Right cardiac atrium (tissue), 5 donors: ENCODE measurements around the gene PTPRG. TPM values are rescaled to one million over a fixed set of nuclear protein-coding genes. Genes with fewer than 3 reads are reported as not detected.
"Not testable (repeated sequence)": the region's sequence is repeated elsewhere in the genome, so short reads cannot be mapped to it uniquely, and the experiment has no call there.

Experiments
- ATAC-seq, 2 donors: fragments of 200-7000 bp; cut with Tn5 transposase; one replicate each; pipeline versions ENCODE4 v1.8.0 to v1.9.1; 2020; ENCODE audit warnings: moderate library complexity in 2 of 2, mild to moderate bottlenecking in 1 of 2
- DNase-seq, 3 donors: peaks; one replicate each; pipeline ENCODE4 v3.0.0-alpha.2; 2020
- H3K27ac ChIP-seq: one replicate; pipeline ENCODE4 v1.5.1; 2013; ENCODE audit warnings: mild to moderate bottlenecking, low read length, control low read depth, moderate library complexity
- H3K27me3 ChIP-seq: one replicate; pipeline ENCODE4 v1.6.1; 2013; ENCODE audit not compliant: control insufficient read depth, insufficient read depth
- H3K4me1 ChIP-seq: one replicate; pipeline ENCODE4 v1.6.1; 2013; ENCODE audit warnings: low read length; ENCODE audit not compliant: control insufficient read depth, insufficient read depth
- H3K4me3 ChIP-seq: one replicate; pipeline ENCODE4 v1.5.1; 2013; ENCODE audit warnings: low read length, control low read depth
- H3K9me3 ChIP-seq: one replicate; pipeline ENCODE4 v1.6.1; 2013; ENCODE audit warnings: low read length; ENCODE audit not compliant: control insufficient read depth
- WGBS: extraction: QIAGEN DNeasy Blood & Tissue Kit; methylation state at CpG from one replicate; pipeline ENCODE4 v1.1.7; 2013; 5-methylcytosine and 5-hydroxymethylcytosine counted together
- intact Hi-C, 4 donors: fragments of 100-400 bp; cut with DNase I; formaldehyde crosslinking; loops; one replicate each; pipeline versions ENCODE4 v1.11.0 to v1.14.0; 2022 to 2023
- polyA plus RNA-seq: library from polyadenylated mRNA; stranded (reverse); fragments of 200-250 nt; gene quantifications from one replicate; pipeline ENCODE4 v1.2.3, GENCODE V29; 2013
- total RNA-seq, 4 donors: library from RNA; stranded (reverse); fragmentation: NEBNext Ultra II Directional; extraction: Animal tissue kit (Norgen Biotek cat#: 25700); gene quantifications; one replicate each; pipeline ENCODE4 v1.2.1, GENCODE V29; 2021
- donor health status: healthy with polysubstance abuse.
- donor health status: DM: no; HTN: yes; CAD: no.
- donor health status: DM: no; HTN: no; CAD: no.
- donor health status: DM: no; HTN: yes; CAD: no; lungs with severe emphysema.
- donor health status: DM: yes; HTN: yes; CAD: no.

The PTPRG gene
- total and polyA plus RNA-seq, 5 donors: 8.6 to 50.7 (median 32.3) TPM

DNA sequence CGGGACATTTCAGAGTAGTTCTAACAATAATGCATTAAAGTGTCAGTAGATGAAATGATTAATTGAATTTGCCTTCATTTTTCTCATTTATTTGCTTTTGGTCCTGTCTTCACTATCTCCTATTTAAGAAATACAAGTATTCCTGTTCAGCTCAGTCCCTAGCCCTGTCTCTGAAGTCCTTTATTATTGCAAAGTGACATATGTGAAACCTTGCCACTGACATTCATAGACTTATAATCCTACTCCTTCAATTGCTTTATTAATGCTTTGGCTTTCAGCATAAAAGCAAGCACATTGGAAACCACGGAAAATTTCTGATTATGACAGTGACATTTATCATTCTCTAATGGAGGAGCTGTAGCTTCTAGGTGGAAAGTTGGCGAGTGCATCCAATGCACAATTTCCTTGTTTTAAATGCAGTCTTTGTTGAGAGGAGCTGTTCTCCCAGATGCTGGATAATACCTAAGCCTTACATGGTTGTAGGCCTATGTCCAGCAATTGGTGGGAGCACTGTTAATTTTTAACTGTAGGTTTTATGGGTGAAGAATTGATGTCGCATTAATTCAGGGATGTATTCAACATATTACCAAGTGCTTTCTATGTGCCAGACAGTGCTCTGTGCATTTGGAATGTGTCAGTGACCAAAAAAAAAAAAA lies 474.2 kb downstream of the PTPRG start:
- Histone ChIP-seq H3K27me3 (no peaks in the 10 kb centered on the region), H3K4me1 (peaks cover 2% of the 10 kb centered on the region), H3K27ac (no peak overlapping the region), H3K4me3 (no peak overlapping the region), H3K9me3 (no peaks in the 10 kb centered on the region)
- 93% methylated on average over 4 of the region's 4 CpGs for WGBS
- ATAC-seq (no peak), DNase-seq (no peak)
- intact Hi-C loops: no loop called here

DNA sequence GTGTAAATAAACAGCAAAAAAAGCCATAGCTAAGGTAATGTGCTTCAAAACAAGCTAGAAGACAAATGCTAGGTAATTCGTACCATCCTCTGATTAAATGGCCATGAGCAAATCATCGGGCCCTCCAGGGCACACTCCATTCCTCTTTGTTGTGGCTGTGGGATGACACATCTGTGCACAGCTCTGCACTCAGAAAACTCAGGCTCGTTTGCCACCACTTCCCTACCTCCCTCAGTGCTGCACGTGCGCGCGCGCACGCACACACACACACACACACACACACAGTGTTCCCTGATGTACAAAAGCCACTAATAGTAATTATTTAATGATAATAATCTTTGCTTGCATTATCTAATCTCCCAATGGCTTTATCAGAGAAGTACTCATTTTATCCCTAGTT lies 475.4 kb downstream of the PTPRG start:
- intact Hi-C loops: no loop called here

DNA sequence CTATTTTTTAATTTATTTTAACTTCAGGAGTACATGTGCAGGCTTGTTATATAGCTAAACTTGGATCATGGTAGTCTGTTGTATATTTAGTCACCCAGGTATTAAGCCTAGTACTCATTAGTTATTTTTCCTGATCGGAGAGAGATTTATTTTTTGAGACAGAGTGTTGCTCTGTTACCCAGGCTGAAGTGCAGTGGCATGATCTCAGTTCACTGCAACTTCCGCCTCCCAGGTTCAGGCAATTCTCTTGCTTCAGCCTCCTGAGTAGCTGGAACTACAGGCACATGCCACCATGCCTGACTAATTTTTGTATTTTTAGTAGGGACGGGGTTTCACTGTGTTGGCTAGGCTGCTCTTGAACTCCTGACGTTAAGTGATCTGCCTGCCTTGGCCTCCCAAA lies 477.4 kb downstream of the PTPRG start:
- ATAC-seq, DNase-seq: not testable (repeated sequence)

More for the DNA sequence above, 475.4 kb downstream of the PTPRG start:
- H3K4me1 ChIP-seq: peaks cover 2% of the 10 kb centered on the region
- no peaks in the 10 kb centered on the region for H3K27me3 ChIP-seq
- WGBS: 87% methylated on average over 9 of the region's 9 CpGs
- DNase-seq: no peak
- H3K9me3 ChIP-seq: no peaks in the 10 kb centered on the region
- no peak for ATAC-seq
- H3K27ac ChIP-seq: no peak overlapping the region
- no peak overlapping the region for H3K4me3 ChIP-seq

DNA sequence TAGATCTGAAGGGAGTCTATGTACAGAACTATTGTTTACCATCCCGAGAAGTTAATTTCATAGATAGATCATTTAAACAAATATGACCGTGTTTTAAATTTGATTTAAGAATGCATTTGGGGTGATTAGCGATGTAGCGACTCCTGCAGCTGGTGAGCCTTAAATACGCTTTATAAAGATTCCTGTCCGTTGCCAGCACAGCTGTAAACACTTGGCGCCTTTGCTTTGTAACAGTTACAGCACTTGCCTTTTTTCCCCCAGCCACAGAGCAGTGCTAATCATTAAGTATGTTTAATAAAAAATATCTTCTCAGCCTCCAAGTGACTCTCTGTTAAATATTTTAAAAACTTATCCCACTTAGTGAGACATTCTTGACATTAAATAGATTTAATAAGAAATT lies 478.2 kb downstream of the PTPRG start:
- Histone ChIP-seq H3K27ac (no peak overlapping the region), H3K4me3 (no peak overlapping the region), H3K9me3 (no peaks in the 10 kb centered on the region), H3K4me1 (peaks cover 2% of the 10 kb centered on the region), H3K27me3 (no peaks in the 10 kb centered on the region)
- intact Hi-C loops: no loop called here
- WGBS: 81% methylated on average over 7 of the region's 7 CpGs
- ATAC-seq (no peak), DNase-seq (no peak)

More for the DNA sequence above, 477.4 kb downstream of the PTPRG start:
- H3K27ac ChIP-seq, intact Hi-C loops, H3K4me1 ChIP-seq, H3K9me3 ChIP-seq, H3K4me3 ChIP-seq, H3K27me3 ChIP-seq: not testable (repeated sequence)
- WGBS: 82% methylated on average over 4 of the region's 4 CpGs

DNA sequence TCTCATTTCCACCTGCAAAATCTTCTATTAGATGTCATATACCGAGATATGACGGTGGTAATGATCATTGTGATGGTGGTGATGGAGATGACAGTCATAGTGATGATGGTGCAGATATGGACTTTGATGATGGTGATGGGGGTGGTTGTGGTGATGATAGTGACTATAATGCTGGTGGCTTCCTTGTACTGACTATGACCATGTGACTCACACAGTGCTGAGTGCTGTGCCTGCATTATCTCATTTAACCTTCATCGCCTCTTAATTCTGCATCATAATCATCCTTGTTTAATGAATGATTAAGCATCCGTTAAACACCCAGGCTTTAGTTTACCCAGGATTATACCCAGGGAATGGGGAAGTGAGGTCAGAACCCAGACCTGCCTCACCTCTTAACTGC lies 480.3 kb downstream of the PTPRG start:
- Histone ChIP-seq H3K27me3 (no peaks in the 10 kb centered on the region), H3K27ac (no peak overlapping the region), H3K4me1 (peaks cover 2% of the 10 kb centered on the region), H3K4me3 (no peak overlapping the region), H3K9me3 (no peaks in the 10 kb centered on the region)
- no peak for ATAC-seq
- 87% methylated on average over 4 of the region's 4 CpGs for WGBS
- intact Hi-C loops: no loop called here
- no peak for DNase-seq

DNA sequence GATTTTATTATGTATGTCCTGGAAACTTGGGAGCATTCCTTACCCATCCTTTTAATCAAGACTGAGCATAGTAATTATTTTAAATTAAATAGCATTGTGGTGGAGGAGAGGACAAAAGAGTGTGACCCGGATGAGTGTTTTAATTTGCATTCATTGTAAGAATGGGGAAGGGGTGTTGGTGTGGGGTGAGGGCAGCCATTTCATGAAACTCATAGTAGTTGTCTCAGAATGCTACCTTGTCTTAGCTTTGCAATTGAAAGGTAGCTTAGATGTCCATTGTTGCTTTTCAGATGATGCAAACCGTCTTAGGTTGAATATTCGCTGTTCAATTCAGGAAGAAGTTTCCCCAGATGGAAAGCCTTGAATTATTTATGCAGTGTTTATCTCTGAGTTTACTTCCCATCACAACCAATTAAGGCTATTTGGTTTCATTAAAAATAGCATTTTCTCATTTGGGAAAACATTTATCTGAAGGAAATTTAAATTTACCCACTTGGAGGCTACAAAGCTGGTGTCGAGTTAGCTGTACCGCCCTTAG lies 483.6 kb downstream of the PTPRG start:
- no peaks in the 10 kb centered on the region for H3K27me3 ChIP-seq
- no peaks in the 10 kb centered on the region for H3K4me1 ChIP-seq
- no peak overlapping the region for H3K27ac ChIP-seq
- DNase-seq (no peak), ATAC-seq (no peak)
- no peak overlapping the region for H3K4me3 ChIP-seq
- no peaks in the 10 kb centered on the region for H3K9me3 ChIP-seq
- WGBS: 72% methylated on average over 5 of the region's 5 CpGs
- intact Hi-C loops: no loop called here

DNA sequence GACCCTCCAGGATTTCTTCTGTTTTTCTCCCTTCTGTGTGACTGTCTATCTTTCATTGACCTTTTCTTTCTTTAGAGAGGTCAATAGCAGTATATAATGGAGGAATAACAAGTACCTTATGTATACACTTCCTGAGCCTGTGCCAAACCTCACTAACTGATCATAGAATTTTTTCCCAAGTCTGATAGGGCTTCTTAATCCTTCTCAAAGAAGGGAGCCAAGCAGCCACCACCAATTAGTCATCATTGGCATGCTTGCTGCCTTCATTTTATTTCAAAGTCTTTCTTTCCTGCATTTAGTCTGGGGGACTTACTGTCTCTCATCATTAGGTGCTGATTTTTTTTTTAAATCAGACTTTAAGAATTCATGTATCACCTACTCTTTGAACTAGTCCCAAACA lies 485.0 kb downstream of the PTPRG start:
- H3K9me3 ChIP-seq: no peaks in the 10 kb centered on the region
- H3K27me3 ChIP-seq: no peaks in the 10 kb centered on the region
- intact Hi-C loops: no loop called here
- H3K4me1 ChIP-seq: no peaks in the 10 kb centered on the region
- ATAC-seq (no peak), DNase-seq (no peak)
- no peak overlapping the region for H3K4me3 ChIP-seq
- no peak overlapping the region for H3K27ac ChIP-seq

DNA sequence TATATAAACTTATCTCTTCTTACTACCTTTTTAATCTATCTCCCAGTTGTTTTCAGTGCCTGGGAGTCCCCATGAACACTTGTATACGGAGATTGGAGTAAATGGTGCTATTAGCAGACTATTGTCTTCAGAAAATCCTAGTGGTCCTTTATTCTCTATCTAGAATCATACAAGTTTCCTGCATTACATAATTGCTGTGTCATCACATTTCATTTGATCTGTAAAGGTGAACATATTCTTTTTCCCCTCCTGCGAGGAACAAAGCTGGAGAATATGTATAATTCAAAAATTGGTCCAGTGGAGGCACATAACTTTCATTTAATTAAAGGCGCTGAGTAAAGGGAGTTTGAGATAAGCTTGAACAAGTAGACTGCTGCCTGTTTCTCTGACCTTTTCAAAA lies 487.2 kb downstream of the PTPRG start:
- intact Hi-C loops: no loop called here
- no peak overlapping the region for H3K27ac ChIP-seq
- DNase-seq (no peak), ATAC-seq (no peak)
- H3K4me3 ChIP-seq: no peak overlapping the region
- no peaks in the 10 kb centered on the region for H3K9me3 ChIP-seq
- H3K4me1 ChIP-seq: no peaks in the 10 kb centered on the region
- H3K27me3 ChIP-seq: no peaks in the 10 kb centered on the region
- 93% methylated on average over 3 of the region's 3 CpGs for WGBS

DNA sequence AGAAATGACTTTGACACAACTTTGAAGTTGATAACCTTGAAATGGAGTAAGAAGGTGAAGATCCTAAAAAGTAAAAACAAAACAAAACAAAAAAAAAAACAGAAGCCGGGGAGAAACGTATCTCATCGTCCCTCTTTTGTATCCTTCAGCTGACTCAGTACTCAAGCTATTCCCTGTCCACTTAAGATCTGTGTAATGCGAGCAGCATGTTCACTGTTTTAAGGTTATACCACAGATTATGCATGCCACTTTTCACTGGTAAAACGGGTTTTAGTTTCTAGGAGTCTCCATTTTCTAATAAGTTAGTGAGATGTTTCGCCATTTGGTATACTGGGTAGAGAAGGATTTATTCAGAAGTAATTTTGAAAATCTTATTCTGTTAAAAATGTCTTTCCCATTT lies 487.7 kb downstream of the PTPRG start:
- intact Hi-C loops: no loop called here
- ATAC-seq: no peak
- WGBS: 79% methylated on average over 6 of the region's 6 CpGs

DNA sequence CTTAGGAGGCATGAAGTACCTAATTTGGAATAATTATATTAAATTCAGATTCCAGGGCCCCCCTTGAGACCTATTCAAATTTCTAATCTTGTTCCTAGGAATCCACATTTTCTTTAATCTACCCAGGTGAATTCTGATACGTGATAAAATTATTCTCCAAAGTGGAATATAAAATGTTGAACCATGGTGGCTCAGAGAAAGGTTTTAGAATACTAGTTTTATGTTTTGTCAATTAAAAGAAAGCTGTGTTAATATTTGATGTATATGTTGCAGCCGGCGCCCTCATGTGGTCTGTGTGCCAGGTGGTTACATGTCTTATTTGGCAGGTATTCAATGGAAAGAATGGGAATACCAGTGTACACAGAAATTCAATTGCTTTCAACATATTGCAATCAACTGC lies 490.1 kb downstream of the PTPRG start:
- intact Hi-C loops: no loop called here

More for the DNA sequence above, 487.7 kb downstream of the PTPRG start:
- no peaks in the 10 kb centered on the region for H3K27me3 ChIP-seq
- no peak overlapping the region for H3K4me3 ChIP-seq
- no peaks in the 10 kb centered on the region for H3K9me3 ChIP-seq
- DNase-seq: no peak
- H3K27ac ChIP-seq: no peak overlapping the region
- no peaks in the 10 kb centered on the region for H3K4me1 ChIP-seq

DNA sequence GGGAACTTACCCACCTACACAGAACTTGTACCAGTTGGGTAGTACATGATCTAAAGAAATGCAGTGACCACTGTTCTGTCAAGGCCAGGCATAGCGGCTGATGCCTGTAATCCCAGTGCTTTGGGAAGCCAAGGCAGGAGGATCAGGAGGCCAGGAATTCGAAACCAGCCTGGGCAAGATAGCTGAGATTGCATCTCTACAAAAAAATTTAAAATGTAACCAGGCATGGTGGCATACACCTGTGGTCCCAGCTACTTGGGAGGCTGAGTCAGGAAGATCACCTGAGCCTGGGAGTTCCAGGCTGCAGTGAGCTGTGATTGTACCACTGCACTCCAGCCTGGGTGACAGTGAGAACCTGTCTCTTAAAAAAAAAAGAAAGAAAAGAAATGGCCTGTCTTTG lies 491.0 kb downstream of the PTPRG start:
- Histone ChIP-seq H3K9me3 (no peaks in the 10 kb centered on the region), H3K4me1 (no peaks in the 10 kb centered on the region), H3K27me3 (no peaks in the 10 kb centered on the region), H3K27ac (no peak overlapping the region), H3K4me3 (no peak overlapping the region)
- intact Hi-C loops: no loop called here
- DNase-seq (no peak), ATAC-seq (no peak)
- whole genome bisulfite sequencing: 96% methylated on average over 2 of the region's 2 CpGs

More for the DNA sequence above, 490.1 kb downstream of the PTPRG start:
- Histone ChIP-seq H3K9me3 (no peaks in the 10 kb centered on the region), H3K27me3 (no peaks in the 10 kb centered on the region), H3K4me1 (no peaks in the 10 kb centered on the region), H3K27ac (no peak overlapping the region), H3K4me3 (no peak overlapping the region)
- ATAC-seq (no peak), DNase-seq (peak in 1 of 3 donors; percentile 56)
- 80% methylated on average over 3 of the region's 3 CpGs for WGBS

DNA sequence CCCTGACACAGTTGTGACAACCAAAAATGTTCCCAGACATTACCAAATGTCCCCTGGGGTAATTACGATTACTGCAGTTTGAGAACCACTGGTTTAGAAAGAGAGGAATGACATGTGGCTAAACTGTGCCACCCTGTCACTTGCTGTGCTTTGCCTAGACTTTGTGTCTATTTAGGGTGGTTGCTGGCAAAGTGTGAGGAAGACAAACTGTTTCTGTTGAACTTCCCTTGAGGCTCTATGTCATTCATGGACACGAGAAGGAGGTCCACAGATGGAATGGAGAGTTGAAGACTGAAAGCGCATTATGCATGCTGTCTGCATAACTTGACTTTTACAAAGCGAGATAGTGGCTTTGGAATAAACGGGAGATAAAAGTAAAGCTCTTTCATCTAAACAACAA lies 495.3 kb downstream of the PTPRG start:
- intact Hi-C loops: loop anchor here in 1 of 4 donors (5.0 kb wide), 1 partner anchor 49 kb away; no protein-coding TSS in a partner anchor
- ATAC-seq (no peak), DNase-seq (no peak)
- H3K4me3 ChIP-seq: no peak overlapping the region
- 81% methylated on average over 5 of the region's 5 CpGs for WGBS
- H3K27ac ChIP-seq: no peak overlapping the region
- no peaks in the 10 kb centered on the region for H3K9me3 ChIP-seq
- H3K4me1 ChIP-seq: no peaks in the 10 kb centered on the region
- H3K27me3 ChIP-seq: no peaks in the 10 kb centered on the region
